Activated CD8-positive, alpha-beta T cell treated with anti-CD3 and anti-CD28 coated beads, Interleukin-2, amount 10 ng/mL, durations not matched to agents 7 days and 5 days (primary cell): ENCODE data around the gene SCO2. TPM values are rescaled to one million over a fixed set of nuclear protein-coding genes. Genes with fewer than 3 reads are reported as not detected.

Source experiments
- ATAC-seq: fragments of 150-1000 bp; cut with Tn5 transposase; one replicate; pipeline ENCODE4 v1.10.0; 2021; ENCODE audit warnings: moderate library complexity
- CTCF ChIA-PET: fragments of 350-600 bp; sonication (Branson Sonifier 250); formaldehyde crosslinking; loops from one replicate; lab custom pipeline; 2021; ENCODE audit warnings: antibody characterized with exemption; lab: Charles Lee
- POLR2A ChIA-PET: fragments of 350-600 bp; sonication (Branson Sonifier 250); formaldehyde crosslinking; loops from one replicate; lab custom pipeline; 2021; ENCODE audit warnings: antibody characterized with exemption; lab: Charles Lee
- DNase-seq: peaks from one replicate; pipeline ENCODE4 v3.0.0-alpha.2; 2020
- H3K27ac Mint-ChIP-seq: one replicate; pipeline ENCODE4 v1.8.0; 2021; ENCODE audit warnings: mild to moderate bottlenecking, mixed read lengths
- H3K27me3 Mint-ChIP-seq: one replicate; pipeline ENCODE4 v1.8.0; 2021; ENCODE audit warnings: low read depth, mixed read lengths
- H3K36me3 Mint-ChIP-seq: one replicate; pipeline ENCODE4 v1.8.0; 2021; ENCODE audit warnings: low read depth, mixed read lengths
- H3K4me1 Mint-ChIP-seq: one replicate; pipeline ENCODE4 v1.8.0; 2021; ENCODE audit warnings: low read depth, mixed read lengths
- H3K4me3 Mint-ChIP-seq: one replicate; pipeline ENCODE4 v1.8.0; 2021; ENCODE audit warnings: mild to moderate bottlenecking, mixed read lengths
- H3K9me3 Mint-ChIP-seq: one replicate; pipeline ENCODE4 v1.8.0; 2022; ENCODE audit warnings: mixed read lengths; ENCODE audit not compliant: insufficient read depth
- total RNA-seq, 2 experiments: library from RNA; stranded (reverse); gene quantifications; one replicate each; pipeline ENCODE4 v1.2.3, GENCODE V29; 2021

SCO2 gene
- total RNA-seq, 2 experiments from 2014 or later, result 11.7 to 13.9 TPM

- ChIA-PET CTCF (no interaction called here), POLR2A (interaction anchor here (1.3 to 2.0 kb wide), 2 partner anchors 34 to 261 kb away, joined by 4 read pairs; no protein-coding TSS in a partner anchor)
- peaks cover 21% of the 10 kb centered on the region for H3K36me3 Mint-ChIP-seq
- peaks cover 14% of the 10 kb centered on the region for H3K4me1 Mint-ChIP-seq
- peak overlapping the region; percentile 45 for H3K4me3 Mint-ChIP-seq
- ATAC-seq, result no peak
- DNase-seq, result no peak
- H3K27me3 Mint-ChIP-seq, result no peaks in the 10 kb centered on the region
- no peak overlapping the region for H3K27ac Mint-ChIP-seq
- H3K9me3 Mint-ChIP-seq, result no peaks in the 10 kb centered on the region
Observed at GRCh38 chr22:50505276-50505775, 20.1 kb downstream of the SCO2 start.

- CTCF ChIA-PET, result no interaction called here
- peaks cover 20% of the 10 kb centered on the region for H3K36me3 Mint-ChIP-seq
- H3K27ac Mint-ChIP-seq, result no peak overlapping the region
- H3K4me3 Mint-ChIP-seq, result no peak overlapping the region
- H3K4me1 Mint-ChIP-seq, result peaks cover 12% of the 10 kb centered on the region
- no peaks in the 10 kb centered on the region for H3K27me3 Mint-ChIP-seq
- ATAC-seq (no peak), DNase-seq (no peak)
- H3K9me3 Mint-ChIP-seq, result no peaks in the 10 kb centered on the region
- POLR2A ChIA-PET, result interaction anchor here (2.0 kb wide), 1 partner anchor 34 kb away, joined by 4 read pairs; no protein-coding TSS in a partner anchor
Observed at GRCh38 chr22:50504369-50505211, 20.8 kb downstream of the SCO2 start.

GRCh38 chr22:50503475-50504145, 21.8 kb downstream of the SCO2 start:
- Mint-ChIP-seq H3K36me3 (peaks cover 14% of the 10 kb centered on the region), H3K4me3 (no peak overlapping the region), H3K4me1 (peaks cover 5% of the 10 kb centered on the region), H3K9me3 (no peaks in the 10 kb centered on the region), H3K27ac (no peak overlapping the region), H3K27me3 (no peaks in the 10 kb centered on the region)
- DNase-seq, result no peak
- ChIA-PET CTCF (interaction anchor here (1.1 kb wide), 1 partner anchor 22 kb away, joined by 3 read pairs; the partner anchor contains the start of gene SCO2), POLR2A (no interaction called here)
- no peak for ATAC-seq

GRCh38 chr22:50502628-50503474, 22.5 kb downstream of the SCO2 start:
- Mint-ChIP-seq H3K27me3 (no peaks in the 10 kb centered on the region), H3K4me1 (peaks cover 6% of the 10 kb centered on the region), H3K36me3 (peaks cover 11% of the 10 kb centered on the region), H3K4me3 (no peak overlapping the region), H3K27ac (no peak overlapping the region), H3K9me3 (no peaks in the 10 kb centered on the region)
- ChIA-PET CTCF (interaction anchor here (1.0 to 1.1 kb wide), 2 partner anchors 23 to 118 kb away, joined by 3 read pairs; partner anchors contain the start of gene SCO2), POLR2A (no interaction called here)
- no peak for DNase-seq
- no peak for ATAC-seq

- no peak overlapping the region for H3K27ac Mint-ChIP-seq
- CTCF ChIA-PET, result interaction anchor here (1.0 to 1.8 kb wide), 2 partner anchors 32 to 119 kb away, joined by 3 to 4 read pairs; no protein-coding TSS in a partner anchor
Observed at GRCh38 chr22:50502096-50502495, 23.3 kb downstream of the SCO2 start.

GRCh38 chr22:50500452-50500851, 24.9 kb downstream of the SCO2 start:
- Mint-ChIP-seq H3K27me3 (peaks cover 3% of the 10 kb centered on the region), H3K36me3 (peaks cover 4% of the 10 kb centered on the region), H3K27ac (no peak overlapping the region), H3K9me3 (no peaks in the 10 kb centered on the region), H3K4me1 (peaks cover 2% of the 10 kb centered on the region), H3K4me3 (no peak overlapping the region)
- DNase-seq (no peak), ATAC-seq (no peak)
- POLR2A ChIA-PET, result interaction anchor here (0.7 kb wide), 1 partner anchor 121 kb away, joined by 3 read pairs; no protein-coding TSS in a partner anchor
- CTCF ChIA-PET, result interaction anchor here (1.0 to 1.8 kb wide), 5 partner anchors 25 to 249 kb away, joined by 3 to 9 read pairs (median 4); partner anchors contain the start of genes HDAC10 and SCO2

More at GRCh38 chr22:50502096-50502495, 23.3 kb downstream of the SCO2 start:
- H3K36me3 Mint-ChIP-seq, result peaks cover 8% of the 10 kb centered on the region
- no peaks in the 10 kb centered on the region for H3K9me3 Mint-ChIP-seq
- no peak for DNase-seq
- peaks cover 6% of the 10 kb centered on the region for H3K4me1 Mint-ChIP-seq
- POLR2A ChIA-PET, result interaction anchor here (0.9 kb wide), 1 partner anchor 52 kb away, joined by 3 read pairs; no protein-coding TSS in a partner anchor
- no peak for ATAC-seq
- peaks cover 2% of the 10 kb centered on the region for H3K27me3 Mint-ChIP-seq
- H3K4me3 Mint-ChIP-seq, result no peak overlapping the region

GRCh38 chr22:50498322-50498890, 27.0 kb downstream of the SCO2 start:
- no peak overlapping the region for H3K4me3 Mint-ChIP-seq
- CTCF ChIA-PET, result interaction anchor here (0.6 to 3.4 kb wide), 25 partner anchors 10 to 257 kb away, joined by 3 to 26 read pairs (median 5); partner anchors contain the start of genes ADM2, HDAC10, LMF2 and NCAPH2
- peak; percentile 93 for ATAC-seq

GRCh38 chr22:50497093-50497492, 28.3 kb downstream of the SCO2 start:
- H3K4me3 Mint-ChIP-seq, result no peak overlapping the region
- DNase-seq (no peak), ATAC-seq (no peak)
- H3K4me1 Mint-ChIP-seq, result peaks cover 2% of the 10 kb centered on the region
- H3K36me3 Mint-ChIP-seq, result peaks cover under 1% of the 10 kb centered on the region
- H3K27ac Mint-ChIP-seq, result no peak overlapping the region
- ChIA-PET POLR2A (interaction anchor here (1.0 to 2.1 kb wide), 7 partner anchors 10 to 146 kb away, joined by 3 to 6 read pairs (median 3); partner anchors contain the start of gene LMF2), CTCF (interaction anchor here (1.0 to 3.4 kb wide), 16 partner anchors 11 to 255 kb away, joined by 3 to 26 read pairs (median 8); partner anchors contain the start of genes ADM2, HDAC10, LMF2 and NCAPH2)
- no peaks in the 10 kb centered on the region for H3K9me3 Mint-ChIP-seq
- peaks cover 6% of the 10 kb centered on the region for H3K27me3 Mint-ChIP-seq

More at GRCh38 chr22:50498322-50498890, 27.0 kb downstream of the SCO2 start:
- H3K9me3 Mint-ChIP-seq, result no peaks in the 10 kb centered on the region
- POLR2A ChIA-PET, result interaction anchor here (0.6 to 2.1 kb wide), 9 partner anchors 9 to 248 kb away, joined by 3 to 7 read pairs (median 3); partner anchors contain the start of gene LMF2
- peaks cover 2% of the 10 kb centered on the region for H3K36me3 Mint-ChIP-seq
- peaks cover 3% of the 10 kb centered on the region for H3K27me3 Mint-ChIP-seq
- H3K4me1 Mint-ChIP-seq, result peaks cover 2% of the 10 kb centered on the region
- peak; percentile 83 for DNase-seq
- no peak overlapping the region for H3K27ac Mint-ChIP-seq

- ATAC-seq, result peak; percentile 42
- no peaks in the 10 kb centered on the region for H3K36me3 Mint-ChIP-seq
- H3K27me3 Mint-ChIP-seq, result peaks cover 2% of the 10 kb centered on the region
- H3K4me3 Mint-ChIP-seq, result peak overlapping the region; percentile 25
- no peak for DNase-seq
- CTCF ChIA-PET, result interaction anchor here (0.6 to 1.8 kb wide), 2 partner anchors 21 to 88 kb away, joined by 3 to 4 read pairs; no protein-coding TSS in a partner anchor
- H3K4me1 Mint-ChIP-seq, result peaks cover 8% of the 10 kb centered on the region
- H3K9me3 Mint-ChIP-seq, result no peaks in the 10 kb centered on the region
- H3K27ac Mint-ChIP-seq, result peak overlapping the region; percentile 34
- POLR2A ChIA-PET, result interaction anchor here (0.7 kb wide), 1 partner anchor 39 kb away, joined by 5 read pairs; no protein-coding TSS in a partner anchor
Observed at GRCh38 chr22:50490531-50491308, 34.7 kb downstream of the SCO2 start.
